Fibroblast of lung (primary cell): ENCODE results near the gene GNA12. TPM values are rescaled to one million over a fixed set of nuclear protein-coding genes. Genes with fewer than 3 reads are reported as not detected.

ENCODE experiments used
- DNase-seq, 2 donors: peaks; one replicate each; pipeline versions ENCODE4 v3.0.0 to v3.0.0-alpha.2; 2010; ENCODE audit warnings: low read depth in 2 of 2
- H2AFZ ChIP-seq: 2 replicates; pipeline ENCODE4 v1.5.1; 2012; ENCODE audit warnings: low read length, control low read depth, inconsistent platforms
- H3K27ac ChIP-seq: 2 replicates; pipeline ENCODE4 v1.5.1; 2011; ENCODE audit warnings: low read length, control low read depth; ENCODE audit not compliant: insufficient read depth
- H3K27me3 ChIP-seq: 2 replicates; pipeline ENCODE4 v1.5.1; 2011; ENCODE audit warnings: mild to moderate bottlenecking, low read length; ENCODE audit not compliant: control insufficient read depth, insufficient read depth
- H3K36me3 ChIP-seq: 2 replicates; pipeline ENCODE4 v1.5.1; 2011; ENCODE audit warnings: low read length; ENCODE audit not compliant: control insufficient read depth, insufficient read depth
- H3K4me1 ChIP-seq: 2 replicates; pipeline ENCODE4 v1.5.1; 2011; ENCODE audit warnings: low read length; ENCODE audit not compliant: control insufficient read depth, insufficient read depth; ENCODE audit errors: extremely low read depth
- H3K4me2 ChIP-seq: 2 replicates; pipeline ENCODE4 v1.5.1; 2011; ENCODE audit warnings: low read length, control low read depth; ENCODE audit not compliant: insufficient read depth; ENCODE audit errors: extremely low read depth
- H3K4me3 ChIP-seq, 4 experiments: fragments of 200-600 bp in 1 of 4; sonication (generic) in 1 of 4; replicated peaks in 1 of 4; 2 replicates each; pipeline ENCODE4 v1.5.1; 2011 to 2016; ENCODE audit warnings: low read length in 4 of 4, low read depth in 3 of 4, mild to moderate bottlenecking in 3 of 4, control low read depth in 2 of 4, inconsistent platforms in 1 of 4, mixed read lengths in 1 of 4; ENCODE audit not compliant: insufficient read depth in 1 of 4; ENCODE audit errors: control extremely low read depth in 1 of 4
- H3K79me2 ChIP-seq: 2 replicates; pipeline ENCODE4 v1.5.1; 2012; ENCODE audit warnings: mild to moderate bottlenecking, low read length, inconsistent platforms; ENCODE audit not compliant: control insufficient read depth, insufficient read depth
- H3K9ac ChIP-seq: 2 replicates; pipeline ENCODE4 v1.5.1; 2011; ENCODE audit warnings: mild to moderate bottlenecking, low read length, control low read depth; ENCODE audit not compliant: insufficient read depth
- H3K9me3 ChIP-seq: 2 replicates; pipeline ENCODE4 v1.5.1; 2012; ENCODE audit warnings: low read depth, low read length; ENCODE audit not compliant: control insufficient read depth, insufficient read depth
- H4K20me1 ChIP-seq: 2 replicates; pipeline ENCODE4 v1.5.1; 2011; ENCODE audit warnings: low read length; ENCODE audit not compliant: control insufficient read depth, insufficient read depth; ENCODE audit errors: extremely low read depth
- EZH2 ChIP-seq: IDR thresholded peaks from 2 replicates; pipeline ENCODE4 v1.5.1; 2012; ENCODE audit warnings: low read length, control low read depth, mild to moderate bottlenecking; ENCODE audit errors: missing control alignments
- polyA plus RNA-seq, 2 donors: library from polyadenylated mRNA; depleted of rRNA in 1 of 2; stranded (reverse) in 1 of 2; unstranded in 1 of 2; fragments of >200 nt; gene quantifications; 2 replicates each; pipeline ENCODE4 v1.2.1, GENCODE V29; 2011 to 2012; ENCODE audit warnings: missing spikeins in 1 of 2
- total RNA-seq: library from RNA; depleted of rRNA; stranded (reverse); fragments of >200 nt; gene quantifications from 2 replicates; pipeline ENCODE4 v1.2.1, GENCODE V29; 2014
- TF ChIP-seq, protein P1 (sequence below), 2 donors: IDR thresholded peaks in 1 of 2; conservative IDR thresholded peaks in 1 of 2; 1 replicate in 1 of 2; 2 replicates in 1 of 2; pipeline ENCODE4 v1.5.1; 2011 to 2012; ENCODE audit warnings: low read length in 2 of 2, control low read depth in 1 of 2, inconsistent platforms in 1 of 2, low read depth in 1 of 2, mild to moderate bottlenecking in 1 of 2

The GNA12 gene
- total and polyA plus RNA-seq, 2 donors (not counting 1 experiment from before 2014, with no cell fraction given) = 36.2 to 137 TPM

DNA sequence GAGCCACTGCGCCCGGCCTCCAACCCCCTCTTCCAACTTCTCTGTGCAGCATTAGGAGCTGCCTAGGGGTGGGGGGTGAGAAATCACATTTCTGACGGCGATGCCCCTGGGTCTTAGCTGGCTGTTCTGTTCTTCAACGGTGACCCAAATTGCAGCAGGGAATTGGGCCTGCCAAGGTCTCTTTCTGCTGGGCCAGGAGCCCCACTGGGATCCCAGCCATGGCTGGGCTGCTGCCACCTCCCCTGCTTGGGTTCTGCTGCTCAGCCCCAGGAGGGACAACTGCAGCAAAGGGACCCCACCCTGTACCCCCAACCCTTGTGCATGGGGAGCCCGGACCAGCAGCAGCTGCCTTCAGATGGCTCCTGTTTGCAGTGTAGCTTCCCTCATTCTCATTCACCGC lies 43.7 kb upstream of the GNA12 start:
- no peaks in the 10 kb centered on the region for H3K79me2 ChIP-seq
- no peaks in the 10 kb centered on the region for H3K27me3 ChIP-seq
- no peaks in the 10 kb centered on the region for H3K36me3 ChIP-seq
- no peak overlapping the region for H3K9ac ChIP-seq
- H3K4me2 ChIP-seq = no peak overlapping the region
- DNase-seq = no peak
- H2AFZ ChIP-seq = no peak overlapping the region
- TF ChIP-seq EZH2 = no peak
- TF ChIP-seq, protein P1, sequence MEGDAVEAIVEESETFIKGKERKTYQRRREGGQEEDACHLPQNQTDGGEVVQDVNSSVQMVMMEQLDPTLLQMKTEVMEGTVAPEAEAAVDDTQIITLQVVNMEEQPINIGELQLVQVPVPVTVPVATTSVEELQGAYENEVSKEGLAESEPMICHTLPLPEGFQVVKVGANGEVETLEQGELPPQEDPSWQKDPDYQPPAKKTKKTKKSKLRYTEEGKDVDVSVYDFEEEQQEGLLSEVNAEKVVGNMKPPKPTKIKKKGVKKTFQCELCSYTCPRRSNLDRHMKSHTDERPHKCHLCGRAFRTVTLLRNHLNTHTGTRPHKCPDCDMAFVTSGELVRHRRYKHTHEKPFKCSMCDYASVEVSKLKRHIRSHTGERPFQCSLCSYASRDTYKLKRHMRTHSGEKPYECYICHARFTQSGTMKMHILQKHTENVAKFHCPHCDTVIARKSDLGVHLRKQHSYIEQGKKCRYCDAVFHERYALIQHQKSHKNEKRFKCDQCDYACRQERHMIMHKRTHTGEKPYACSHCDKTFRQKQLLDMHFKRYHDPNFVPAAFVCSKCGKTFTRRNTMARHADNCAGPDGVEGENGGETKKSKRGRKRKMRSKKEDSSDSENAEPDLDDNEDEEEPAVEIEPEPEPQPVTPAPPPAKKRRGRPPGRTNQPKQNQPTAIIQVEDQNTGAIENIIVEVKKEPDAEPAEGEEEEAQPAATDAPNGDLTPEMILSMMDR (conservative IDR thresholded peaks at IDR 0.05 in 1 of 2, IDR thresholded peaks at IDR 0.05 in 1 of 2; ENCODE audit: low read depth in 1 of 2, low read length in 2 of 2) = no peak
- H3K9me3 ChIP-seq = no peaks in the 10 kb centered on the region
- H3K4me3 ChIP-seq = no peak overlapping the region
- no peak overlapping the region for H3K27ac ChIP-seq
- H4K20me1 ChIP-seq = no peaks in the 10 kb centered on the region
- no peaks in the 10 kb centered on the region for H3K4me1 ChIP-seq

DNA sequence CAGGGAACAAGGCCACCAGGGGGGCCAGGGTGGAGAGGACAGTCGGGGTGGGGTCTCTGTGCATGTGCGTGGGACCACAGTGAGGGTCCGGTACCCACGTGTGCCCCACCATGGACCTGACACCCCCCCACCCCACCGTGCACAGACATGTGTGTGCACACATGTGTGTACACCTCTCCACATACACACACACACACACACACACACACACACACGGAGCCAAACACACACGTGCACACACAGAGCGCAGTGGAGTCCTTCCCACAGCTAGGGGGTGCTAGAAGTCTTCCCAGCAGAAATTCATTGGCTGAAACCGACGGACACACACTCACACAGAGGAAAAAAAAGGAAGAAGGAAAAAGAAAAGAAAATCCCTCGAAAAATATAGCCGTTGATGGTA lies 42.8 kb upstream of the GNA12 start:
- Histone ChIP-seq H3K36me3 (no peaks in the 10 kb centered on the region), H3K4me3 (no peak overlapping the region), H3K9me3 (no peaks in the 10 kb centered on the region), H3K79me2 (no peaks in the 10 kb centered on the region), H3K4me2 (no peak overlapping the region), H3K27ac (no peak overlapping the region), H3K9ac (no peak overlapping the region), H2AFZ (no peak overlapping the region), H3K4me1 (no peaks in the 10 kb centered on the region), H3K27me3 (no peaks in the 10 kb centered on the region), H4K20me1 (no peaks in the 10 kb centered on the region)
- no peak for TF ChIP-seq EZH2
- TF ChIP-seq, protein P1 (conservative IDR thresholded peaks at IDR 0.05 in 1 of 2, IDR thresholded peaks at IDR 0.05 in 1 of 2; ENCODE audit: low read depth in 1 of 2, low read length in 2 of 2) = peak; percentile 87
- DNase-seq = peak; percentile 78 to 90

DNA sequence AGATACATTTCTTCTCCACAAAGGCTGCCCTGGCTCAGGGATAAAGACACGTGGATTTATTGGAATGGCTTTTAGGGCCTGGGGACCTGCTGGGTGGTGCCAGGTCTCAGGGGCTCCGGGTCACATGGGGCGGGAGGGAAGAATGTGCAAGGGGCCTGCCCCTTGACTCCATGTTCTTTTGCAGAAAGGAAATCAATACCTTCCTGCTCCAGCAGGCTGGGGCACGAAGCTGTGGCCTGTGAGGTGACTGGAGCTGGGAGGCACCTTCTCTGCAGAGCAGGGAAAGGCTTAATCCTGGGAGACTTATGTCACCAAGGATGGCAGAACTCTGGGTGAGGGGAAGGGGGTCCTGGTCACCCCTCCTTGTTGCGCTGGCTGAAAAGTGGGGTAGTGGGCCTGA lies 42.3 kb upstream of the GNA12 start:
- H4K20me1 ChIP-seq = no peaks in the 10 kb centered on the region
- DNase-seq = no peak
- no peaks in the 10 kb centered on the region for H3K4me1 ChIP-seq
- H3K9ac ChIP-seq = no peak overlapping the region
- no peaks in the 10 kb centered on the region for H3K27me3 ChIP-seq
- H3K36me3 ChIP-seq = no peaks in the 10 kb centered on the region
- no peaks in the 10 kb centered on the region for H3K9me3 ChIP-seq
- H3K27ac ChIP-seq = no peak overlapping the region
- no peak overlapping the region for H3K4me2 ChIP-seq
- no peak for TF ChIP-seq EZH2
- TF ChIP-seq, protein P1 (conservative IDR thresholded peaks at IDR 0.05 in 1 of 2, IDR thresholded peaks at IDR 0.05 in 1 of 2; ENCODE audit: low read depth in 1 of 2, low read length in 2 of 2) = no peak
- H3K79me2 ChIP-seq = no peaks in the 10 kb centered on the region
- no peak overlapping the region for H2AFZ ChIP-seq
- no peak overlapping the region for H3K4me3 ChIP-seq
